IPS-18c (cell line): ENCODE data around the gene FAM13A.

Experiments used
- H3K4me3 ChIP-seq: 2 replicates; pipeline ENCODE4 v1.7.0; 2013; ENCODE audit warnings: low read depth, mild to moderate bottlenecking, low read length, moderate library complexity; ENCODE audit not compliant: insufficient read depth
- H3K9me3 ChIP-seq: one replicate; pipeline ENCODE4 v1.6.1; 2013; ENCODE audit warnings: mild to moderate bottlenecking, low read length, moderate library complexity; ENCODE audit not compliant: control insufficient read depth, insufficient read depth

Gene FAM13A

GRCh38 chr4:88724406-88724805 is 332.6 kb downstream of the FAM13A start:
- H3K9me3 ChIP-seq = no peaks in the 10 kb centered on the region
- H3K4me3 ChIP-seq = no peak overlapping the region

DNA sequence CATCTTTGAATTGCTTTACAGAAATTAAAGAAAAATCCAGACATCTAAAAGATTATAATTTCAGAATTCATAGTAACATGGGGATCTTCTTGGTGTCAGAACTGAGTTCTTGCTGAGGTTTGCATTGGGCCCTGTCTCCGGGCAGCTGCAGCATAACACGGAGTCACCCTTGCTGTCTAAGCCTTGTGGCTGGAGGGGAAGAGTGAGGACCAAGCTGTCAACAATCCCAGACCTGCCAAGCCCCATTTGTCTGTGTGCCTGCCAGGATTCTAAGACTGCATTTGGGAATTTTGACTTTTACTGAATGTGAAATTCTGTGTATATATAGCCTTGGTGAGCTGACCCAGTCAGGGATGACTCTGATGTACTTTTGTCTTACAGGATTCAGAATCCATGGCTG is 334.2 kb downstream of the FAM13A start:
- Histone ChIP-seq H3K4me3 (no peak overlapping the region), H3K9me3 (no peaks in the 10 kb centered on the region)

GRCh38 chr4:88722276-88722780 is 334.7 kb downstream of the FAM13A start:
- no peaks in the 10 kb centered on the region for H3K9me3 ChIP-seq
- no peak overlapping the region for H3K4me3 ChIP-seq

- no peak overlapping the region for H3K4me3 ChIP-seq
- no peaks in the 10 kb centered on the region for H3K9me3 ChIP-seq
Measured at GRCh38 chr4:88720451-88721428, 336.2 kb downstream of the FAM13A start.

DNA sequence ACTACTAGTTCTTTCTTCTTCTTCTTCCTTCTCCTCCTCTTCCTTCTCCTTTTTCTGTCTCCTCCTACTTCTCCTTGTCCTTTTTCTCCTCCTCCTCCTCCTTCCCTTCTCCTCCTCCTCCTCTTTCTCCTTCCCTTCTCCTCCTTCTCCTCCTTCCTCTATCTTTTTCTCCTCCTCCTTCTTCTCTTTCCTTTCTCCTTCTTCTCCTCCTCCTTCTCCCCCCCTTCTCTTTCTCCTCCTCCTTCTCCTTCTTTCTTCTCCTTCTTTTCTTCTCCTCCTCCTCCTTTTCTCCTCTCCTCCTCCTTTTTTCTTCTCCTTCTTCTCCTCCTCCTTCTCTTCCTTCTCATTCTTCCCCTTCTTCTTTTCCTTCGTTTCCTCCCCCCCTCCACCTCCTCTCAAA is 337.6 kb downstream of the FAM13A start:
- Histone ChIP-seq H3K9me3 (no peaks in the 10 kb centered on the region), H3K4me3 (no peak overlapping the region)

- Histone ChIP-seq H3K4me3 (no peak overlapping the region), H3K9me3 (no peaks in the 10 kb centered on the region)
Measured at GRCh38 chr4:88718098-88718497, 338.9 kb downstream of the FAM13A start.

GRCh38 chr4:88713782-88714181 is 343.2 kb downstream of the FAM13A start:
- Histone ChIP-seq H3K4me3 (no peak overlapping the region), H3K9me3 (no peaks in the 10 kb centered on the region)

DNA sequence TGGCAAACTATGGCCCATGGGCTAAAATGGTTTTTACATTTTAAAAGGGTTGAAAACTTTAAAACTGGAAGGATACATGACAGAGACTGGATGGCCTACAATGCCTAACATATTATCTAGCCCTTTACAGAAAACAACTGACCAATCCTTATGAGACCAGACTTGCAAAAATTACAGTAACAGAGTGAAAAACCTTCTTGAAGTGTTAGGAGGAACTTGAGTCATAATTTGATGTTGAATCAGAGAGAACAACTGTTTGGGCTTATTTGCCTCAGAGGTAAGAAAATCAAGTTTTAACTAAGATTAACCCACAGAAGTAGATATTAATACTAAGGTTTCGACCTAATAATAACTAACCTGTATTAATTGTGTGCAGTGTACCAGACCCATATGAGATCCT is 347.0 kb downstream of the FAM13A start:
- no peaks in the 10 kb centered on the region for H3K9me3 ChIP-seq

DNA sequence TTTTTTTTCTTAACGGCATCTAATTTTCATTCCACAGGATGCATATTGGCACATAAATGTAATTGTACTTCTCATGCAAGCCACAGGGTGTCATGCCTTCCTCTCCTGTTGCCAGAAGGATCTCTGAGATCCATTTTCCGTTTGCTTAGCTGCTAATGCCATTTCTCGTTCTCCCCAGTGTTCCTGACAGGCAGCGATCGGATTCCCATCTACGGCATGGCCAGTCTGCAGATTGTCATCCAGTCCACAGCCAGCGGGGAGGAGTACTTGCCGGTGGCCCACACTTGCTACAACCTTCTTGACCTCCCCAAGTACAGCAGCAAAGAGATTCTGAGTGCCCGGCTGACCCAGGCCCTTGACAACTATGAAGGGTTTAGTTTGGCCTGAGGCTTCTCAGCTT is 350.4 kb downstream of the FAM13A start:
- Histone ChIP-seq H3K4me3 (no peak overlapping the region), H3K9me3 (no peaks in the 10 kb centered on the region)

More for the DNA sequence above, 347.0 kb downstream of the FAM13A start:
- no peak overlapping the region for H3K4me3 ChIP-seq

DNA sequence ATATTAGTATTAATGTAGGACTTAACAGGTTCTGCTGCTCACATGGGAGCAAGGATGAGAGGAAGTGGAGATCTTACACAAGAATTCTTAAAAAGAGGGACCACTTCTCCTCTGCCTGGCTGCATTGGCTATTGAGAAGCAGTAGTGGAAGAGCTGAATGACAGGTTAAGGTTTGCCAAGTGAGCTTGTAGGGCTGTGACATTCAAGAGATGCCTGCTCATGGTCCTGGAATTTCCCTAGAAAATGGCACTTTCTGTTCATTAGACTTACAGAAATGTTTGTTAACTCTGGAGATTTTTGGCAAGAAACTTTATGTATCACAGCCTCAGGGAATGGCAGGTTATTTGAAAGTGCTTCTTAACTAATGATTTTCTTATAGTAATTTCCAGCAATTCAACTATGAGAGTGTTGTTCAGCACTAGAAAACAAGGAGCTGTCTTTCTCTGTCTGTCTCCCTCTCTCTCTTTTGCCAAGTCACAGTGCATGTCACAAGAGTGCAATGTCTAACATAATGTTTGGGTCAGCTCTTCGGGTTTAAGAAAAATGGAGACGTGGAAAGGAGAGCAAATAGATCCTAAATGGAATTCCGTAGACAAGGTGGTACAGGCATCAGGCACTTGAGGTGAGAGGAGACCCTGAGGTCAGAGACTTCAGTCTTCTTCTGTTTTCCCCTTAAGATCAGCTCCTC is 351.0 kb downstream of the FAM13A start:
- no peaks in the 10 kb centered on the region for H3K9me3 ChIP-seq
- H3K4me3 ChIP-seq = no peak overlapping the region

- no peaks in the 10 kb centered on the region for H3K9me3 ChIP-seq
Measured at GRCh38 chr4:88705223-88705622, 351.8 kb downstream of the FAM13A start.

DNA sequence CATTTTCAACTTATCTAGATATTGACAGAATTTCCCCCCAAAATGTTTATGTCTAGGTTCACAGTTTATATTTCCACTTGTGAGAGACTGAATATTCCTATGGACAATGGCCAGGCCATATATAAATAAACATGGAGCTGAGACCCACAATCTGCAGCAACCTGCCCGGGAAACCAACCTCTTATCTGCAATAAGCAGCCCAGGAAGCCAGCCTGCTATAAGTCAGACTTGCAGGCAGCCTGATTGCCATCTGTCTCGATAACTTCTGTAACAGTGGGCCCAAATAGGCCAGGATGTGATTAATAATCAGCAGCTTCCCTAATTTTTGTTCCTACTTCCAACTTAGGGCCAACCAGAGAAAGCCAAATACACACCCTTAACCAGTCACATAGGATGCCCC is 354.2 kb downstream of the FAM13A start:
- Histone ChIP-seq H3K9me3 (no peaks in the 10 kb centered on the region), H3K4me3 (no peak overlapping the region)

More at GRCh38 chr4:88705223-88705622, 351.8 kb downstream of the FAM13A start:
- H3K4me3 ChIP-seq = no peak overlapping the region

DNA sequence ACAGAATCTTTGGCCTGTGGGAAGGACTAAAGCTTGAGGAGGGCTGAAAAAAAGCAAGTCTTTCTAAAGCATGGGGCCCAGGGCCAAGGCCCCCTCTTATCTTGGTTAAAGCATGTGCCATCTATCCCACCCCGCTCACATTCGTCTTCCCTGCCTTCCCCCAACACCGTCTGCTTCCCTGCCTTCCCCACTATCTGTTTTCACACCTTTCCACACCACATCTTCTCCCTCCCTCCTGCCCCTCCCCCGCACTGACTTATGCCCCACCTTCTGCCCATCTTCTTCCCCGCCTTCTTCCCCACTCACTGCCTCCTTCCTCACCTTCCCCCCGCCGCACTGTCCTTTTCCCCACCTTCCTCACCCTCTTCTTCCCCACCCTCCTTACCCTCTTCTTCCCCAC is 358.5 kb downstream of the FAM13A start:
- H3K9me3 ChIP-seq = no peaks in the 10 kb centered on the region
- no peak overlapping the region for H3K4me3 ChIP-seq

GRCh38 chr4:88697588-88698329 is 359.2 kb downstream of the FAM13A start, which contains the start of gene NAP1L5:
NAP1L5 (minus strand) TSS chr4:88697829; CDS start chr4:88697754, 75 bp downstream.
- Histone ChIP-seq H3K9me3 (no peaks in the 10 kb centered on the region), H3K4me3 (peak within 1 kb of the TSS; percentile 60)

GRCh38 chr4:88697141-88697540 is 359.8 kb downstream of the FAM13A start:
- Histone ChIP-seq H3K9me3 (no peaks in the 10 kb centered on the region), H3K4me3 (peak overlapping the region; percentile 60)

DNA sequence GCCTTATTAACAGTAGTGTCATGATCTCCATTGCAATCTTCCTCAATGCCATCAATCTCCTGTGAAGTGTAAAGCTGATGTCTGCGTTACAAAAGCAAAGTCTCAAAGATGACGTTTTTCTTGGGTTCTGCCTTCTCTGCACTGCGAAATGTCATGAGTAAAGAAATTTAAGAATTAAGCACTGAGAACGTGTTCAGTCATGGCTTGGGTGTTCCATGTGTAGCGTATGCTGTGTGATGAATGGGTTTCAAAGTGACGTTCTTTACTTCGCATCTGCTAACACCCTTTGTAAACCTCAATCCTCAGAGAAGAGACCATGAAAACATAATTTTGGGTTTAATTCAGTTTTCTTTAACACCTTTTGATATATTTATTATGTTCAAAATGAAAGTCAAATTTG is 360.4 kb downstream of the FAM13A start:
- no peak overlapping the region for H3K4me3 ChIP-seq
- no peaks in the 10 kb centered on the region for H3K9me3 ChIP-seq

DNA sequence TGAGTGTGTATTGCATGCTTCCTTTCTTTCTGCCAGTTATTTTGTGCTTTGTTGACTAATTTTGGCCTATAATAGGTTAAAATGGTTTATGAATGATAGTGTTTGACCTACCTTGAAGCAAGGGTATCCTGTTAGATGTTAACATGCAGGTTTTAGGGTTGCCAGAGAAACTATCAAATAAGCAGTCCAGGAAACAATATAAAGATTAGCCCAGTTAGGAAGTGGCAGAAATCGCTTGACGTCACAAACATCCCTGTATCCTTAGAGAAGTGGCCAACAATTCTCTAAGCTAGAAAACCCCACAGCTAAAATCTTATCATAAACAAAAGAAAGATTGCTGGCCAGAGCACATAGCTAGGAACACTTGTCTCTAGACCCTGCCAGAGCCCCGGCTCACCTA is 363.2 kb downstream of the FAM13A start:
- Histone ChIP-seq H3K9me3 (no peaks in the 10 kb centered on the region), H3K4me3 (no peak overlapping the region)
